Urinary bladder (tissue), 4 donors: ENCODE measurements around the gene GLRA1. TPM values are rescaled to one million over a fixed set of nuclear protein-coding genes. Genes with fewer than 3 reads are reported as not detected.

Experiments used
- DNase-seq: peaks from one replicate; pipeline ENCODE4 v3.0.0-alpha.2; 2015; ENCODE audit errors: extremely low spot score
- H3K27ac ChIP-seq: one replicate; pipeline ENCODE4 v1.5.1; 2013; ENCODE audit warnings: low read depth, mild to moderate bottlenecking, moderate library complexity
- H3K36me3 ChIP-seq: one replicate; pipeline ENCODE4 v1.6.1; 2013; ENCODE audit warnings: mild to moderate bottlenecking, moderate library complexity; ENCODE audit not compliant: insufficient read depth
- H3K4me1 ChIP-seq: one replicate; pipeline ENCODE4 v1.6.1; 2013; ENCODE audit warnings: mild to moderate bottlenecking, moderate library complexity; ENCODE audit not compliant: insufficient read depth
- H3K4me3 ChIP-seq: one replicate; pipeline ENCODE4 v1.5.1; 2013; ENCODE audit warnings: low read depth, low read length
- WGBS: extraction: QIAGEN DNeasy Blood & Tissue Kit; methylation state at CpG from one replicate; pipeline ENCODE4 v1.1.7; 2013; 5-methylcytosine and 5-hydroxymethylcytosine counted together
- polyA plus RNA-seq: library from polyadenylated mRNA; stranded (reverse); fragments of 200-250 nt; gene quantifications from one replicate; pipeline ENCODE4 v1.2.3, GENCODE V29; 2013
- total RNA-seq: library from RNA; depleted of rRNA; stranded (reverse); fragments of >200 nt; gene quantifications from one replicate; pipeline ENCODE4 v1.2.3, GENCODE V29; 2014
- donor health status: healthy with polysubstance abuse.
- donor health status: healthy.

GLRA1 gene
- total and polyA plus RNA-seq, 2 donors, result not detected

- Histone ChIP-seq H3K27ac (no peak overlapping the region), H3K36me3 (no peaks in the 10 kb centered on the region), H3K4me1 (no peaks in the 10 kb centered on the region), H3K4me3 (no peak overlapping the region)
- 71% methylated on average over 5 of the region's 5 CpGs for WGBS
- DNase-seq, result no peak
Observed at GRCh38 chr5:151947931-151948608, 23.4 kb upstream of the GLRA1 start.

GRCh38 chr5:151937851-151938250 is 13.2 kb upstream of the GLRA1 start:
- no peak for DNase-seq
- Histone ChIP-seq H3K27ac (no peak overlapping the region), H3K4me1 (no peaks in the 10 kb centered on the region), H3K4me3 (no peak overlapping the region), H3K36me3 (no peaks in the 10 kb centered on the region)

- no peak for DNase-seq
Observed at GRCh38 chr5:151935135-151935695, 10.6 kb upstream of the GLRA1 start.

GRCh38 chr5:151931260-151931659 is 6.6 kb upstream of the GLRA1 start:
- Histone ChIP-seq H3K27ac (no peak overlapping the region), H3K4me3 (no peak overlapping the region), H3K4me1 (no peaks in the 10 kb centered on the region), H3K36me3 (no peaks in the 10 kb centered on the region)
- no peak for DNase-seq
- WGBS, result 78% methylated on average over 2 of the region's 2 CpGs

More at GRCh38 chr5:151935135-151935695, 10.6 kb upstream of the GLRA1 start:
- Histone ChIP-seq H3K4me1 (no peaks in the 10 kb centered on the region), H3K27ac (no peak overlapping the region), H3K4me3 (no peak overlapping the region), H3K36me3 (no peaks in the 10 kb centered on the region)
- WGBS, result 54% methylated on average over 3 of the region's 3 CpGs

GRCh38 chr5:151926188-151926587 is 1.5 kb upstream of the GLRA1 start:
- Histone ChIP-seq H3K4me1 (no peaks in the 10 kb centered on the region), H3K27ac (no peak overlapping the region), H3K36me3 (no peaks in the 10 kb centered on the region), H3K4me3 (no peak overlapping the region)
- 32% methylated on average over 3 of the region's 3 CpGs for WGBS
- no peak for DNase-seq

- no peak for DNase-seq
- 15% methylated on average over 16 of the region's 16 CpGs for WGBS
- Histone ChIP-seq H3K27ac (no peak overlapping the region), H3K4me1 (no peaks in the 10 kb centered on the region), H3K4me3 (no peak overlapping the region), H3K36me3 (no peaks in the 10 kb centered on the region)
Observed at GRCh38 chr5:151925340-151925739, 689 bp upstream of the GLRA1 start.

- Histone ChIP-seq H3K36me3 (no peaks in the 10 kb centered on the region), H3K4me1 (no peaks in the 10 kb centered on the region), H3K27ac (no peak overlapping the region), H3K4me3 (no peak overlapping the region)
- WGBS, result 10% methylated on average over 19 of the region's 19 CpGs
- no peak for DNase-seq
Observed at GRCh38 chr5:151923866-151924476, 680 bp downstream of the GLRA1 start.

- no peak for DNase-seq
- Histone ChIP-seq H3K27ac (no peak overlapping the region), H3K4me3 (no peak overlapping the region), H3K4me1 (no peaks in the 10 kb centered on the region), H3K36me3 (no peaks in the 10 kb centered on the region)
- 72% methylated on average over 4 of the region's 4 CpGs for WGBS
Observed at GRCh38 chr5:151921916-151922315, 2.7 kb downstream of the GLRA1 start.

GRCh38 chr5:151917904-151918303 is 6.7 kb downstream of the GLRA1 start:
- H3K4me3 ChIP-seq, result no peak overlapping the region
- H3K27ac ChIP-seq, result no peak overlapping the region
- H3K36me3 ChIP-seq, result no peaks in the 10 kb centered on the region
- no peak for DNase-seq
- 33% methylated on average over 2 of the region's 2 CpGs for WGBS
- H3K4me1 ChIP-seq, result no peaks in the 10 kb centered on the region

- Histone ChIP-seq H3K27ac (no peak overlapping the region), H3K4me1 (no peaks in the 10 kb centered on the region), H3K4me3 (no peak overlapping the region), H3K36me3 (no peaks in the 10 kb centered on the region)
- 73% methylated on average over 2 of the region's 2 CpGs for WGBS
- no peak for DNase-seq
Observed at GRCh38 chr5:151913425-151913824, 11.2 kb downstream of the GLRA1 start.

- H3K36me3 ChIP-seq, result no peaks in the 10 kb centered on the region
- no peak overlapping the region for H3K4me3 ChIP-seq
- DNase-seq, result no peak
- no peak overlapping the region for H3K27ac ChIP-seq
- H3K4me1 ChIP-seq, result no peaks in the 10 kb centered on the region
- 67% methylated on average over 3 of the region's 3 CpGs for WGBS
Observed at GRCh38 chr5:151912360-151912759, 12.3 kb downstream of the GLRA1 start.

- no peaks in the 10 kb centered on the region for H3K36me3 ChIP-seq
- no peaks in the 10 kb centered on the region for H3K4me1 ChIP-seq
- H3K4me3 ChIP-seq, result no peak overlapping the region
- DNase-seq, result no peak
- no peak overlapping the region for H3K27ac ChIP-seq
Observed at GRCh38 chr5:151911011-151911410, 13.6 kb downstream of the GLRA1 start.

GRCh38 chr5:151909628-151910027 is 15.0 kb downstream of the GLRA1 start:
- H3K4me3 ChIP-seq, result no peak overlapping the region
- no peak for DNase-seq
- no peaks in the 10 kb centered on the region for H3K4me1 ChIP-seq
- WGBS, result 69% methylated on average over 1 of the region's 1 CpG
- H3K36me3 ChIP-seq, result no peaks in the 10 kb centered on the region
- H3K27ac ChIP-seq, result no peak overlapping the region

- H3K27ac ChIP-seq, result no peak overlapping the region
- WGBS, result 48% methylated on average over 3 of the region's 3 CpGs
- H3K4me3 ChIP-seq, result no peak overlapping the region
- H3K4me1 ChIP-seq, result no peaks in the 10 kb centered on the region
- no peak for DNase-seq
- no peaks in the 10 kb centered on the region for H3K36me3 ChIP-seq
Observed at GRCh38 chr5:151906246-151906645, 18.4 kb downstream of the GLRA1 start.
